HepG2 (cell line): ENCODE measurements around the gene CKMT1A. TPM values are rescaled to one million over a fixed set of nuclear protein-coding genes. Genes with fewer than 3 reads are reported as not detected.

Experiments used
- ARHGAP35 ChIP-seq: sonication (generic); formaldehyde crosslinking; IDR thresholded peaks from 2 replicates; pipeline ENCODE4 v1.9.0; 2022; ENCODE audit warnings: mild to moderate bottlenecking, inconsistent platforms, moderate library complexity, missing genetic modification reagents, borderline replicate concordance
- ARID5B ChIP-seq: IDR thresholded peaks from 2 replicates; pipeline ENCODE4 v1.4.0; 2020; ENCODE audit warnings: mild to moderate bottlenecking, missing genetic modification reagents
- ATF7-NPFF ChIP-seq: sonication (generic); formaldehyde crosslinking; IDR thresholded peaks from 2 replicates; pipeline ENCODE4 v1.8.1; 2023; ENCODE audit warnings: mild to moderate bottlenecking, low read depth, missing genetic modification reagents, moderate library complexity
- BATF2 ChIP-seq: sonication (generic); formaldehyde crosslinking; IDR thresholded peaks from 2 replicates; pipeline ENCODE4 v1.8.0; 2022; ENCODE audit warnings: mild to moderate bottlenecking, missing genetic modification reagents, moderate library complexity
- BRD4 ChIP-seq: sonication (generic); formaldehyde crosslinking; IDR thresholded peaks from 2 replicates; pipeline ENCODE4 v1.4.0; 2020; ENCODE audit warnings: missing genetic modification reagents
- CBFB ChIP-seq: sonication (generic); formaldehyde crosslinking; IDR thresholded peaks from 2 replicates; pipeline ENCODE4 v1.4.0; 2020; ENCODE audit warnings: missing genetic modification reagents
- IKZF5 ChIP-seq: IDR thresholded peaks from 2 replicates; pipeline ENCODE4 v1.6.1; 2018; ENCODE audit warnings: missing genetic modification reagents, mild to moderate bottlenecking, missing compliant biosample characterization
- KMT2B ChIP-seq: IDR thresholded peaks from 2 replicates; pipeline ENCODE4 v1.6.1; 2016; ENCODE audit warnings: missing genetic modification reagents, missing compliant biosample characterization
- NKX3-1 ChIP-seq: sonication (generic); formaldehyde crosslinking; IDR thresholded peaks from 2 replicates; pipeline ENCODE4 v1.5.0; 2020; ENCODE audit warnings: missing genetic modification reagents
- PRDM10 ChIP-seq: sonication (generic); formaldehyde crosslinking; IDR thresholded peaks from 2 replicates; pipeline ENCODE4 v1.4.0; 2020; ENCODE audit warnings: low read depth, missing genetic modification reagents
- RARA ChIP-seq: IDR thresholded peaks from 2 replicates; pipeline ENCODE4 v1.6.1; 2016; ENCODE audit warnings: missing genetic modification reagents, missing compliant biosample characterization
- RBFOX2 ChIP-seq: fragments of 200-400 bp; formaldehyde crosslinking; IDR thresholded peaks from 2 replicates; pipeline ENCODE4 v1.6.1; 2017; ENCODE audit warnings: low read depth, mild to moderate bottlenecking, low read length
- ZBTB44 ChIP-seq: sonication (generic); formaldehyde crosslinking; IDR thresholded peaks from 2 replicates; pipeline ENCODE4 v1.4.0; 2020; ENCODE audit warnings: missing genetic modification reagents
- ZNF354B ChIP-seq: sonication (generic); formaldehyde crosslinking; IDR thresholded peaks from 2 replicates; pipeline ENCODE4 v1.8.0; 2022; ENCODE audit warnings: mild to moderate bottlenecking, missing genetic modification reagents
- ZNF883 ChIP-seq: sonication (generic); formaldehyde crosslinking; IDR thresholded peaks from 2 replicates; pipeline ENCODE4 v1.5.1; 2020; ENCODE audit warnings: mild to moderate bottlenecking, missing genetic modification reagents; ENCODE audit errors: not compliant biosample characterization
- ZSCAN21 ChIP-seq: sonication (generic); formaldehyde crosslinking; IDR thresholded peaks from 2 replicates; pipeline ENCODE4 v1.8.0; 2022; ENCODE audit warnings: mild to moderate bottlenecking, missing genetic modification reagents, moderate library complexity, borderline replicate concordance
- polyA plus RNA-seq, 8 experiments: library from polyadenylated mRNA; depleted of rRNA in 3 of 8; stranded (reverse) in 7 of 8; unstranded in 1 of 8; fragments of >200 nt; fragmentation: Illumina TruSeq in 4 of 8; extraction: Trizol in 4 of 8; gene quantifications; 2 replicates each; pipeline versions ENCODE4 v1.2.1 to v1.2.3, GENCODE V29; 2011 to 2016; ENCODE audit warnings: low read depth in 4 of 8, missing spikeins in 1 of 8, mixed read lengths in 1 of 8; ENCODE audit not compliant: insufficient read depth in 1 of 8
- total RNA-seq, 5 experiments: library from RNA; depleted of rRNA; stranded (reverse); fragments of >200 nt; fragmentation: Illumina TruSeq; extraction: Trizol; gene quantifications; 2 replicates each; pipeline ENCODE4 v1.2.3, GENCODE V29; 2016; ENCODE audit warnings: low read depth in 1 of 5

Gene CKMT1A
- total and polyA plus RNA-seq, 2 of the 13 experiments (the other 11 are each of a cell fraction or from before 2014, with no cell fraction given) = 0.13 to 0.46 TPM

GRCh38 chr15:43746245-43746902, 52.7 kb downstream of the CKMT1A start, which contains the start of gene PDIA3 (continued):
- peak; percentile 47; the same call in 1 of the 2 replicates for TF ChIP-seq ARID5B (CRISPR knock-in tag)
- TF ChIP-seq ZNF883 (CRISPR knock-in tag) = peak; percentile 89
- peak; percentile 63 for TF ChIP-seq KMT2B
- TF ChIP-seq RARA (CRISPR knock-in tag) = 0 out of 2 replicates have a peak, but pooled peaks have one; percentile 24
- TF ChIP-seq NKX3-1 (CRISPR knock-in tag) = peak; percentile 20
- TF ChIP-seq RBFOX2 = peak; percentile 96
- TF ChIP-seq ATF7-NPFF (CRISPR knock-in tag) = peak; percentile 95
- TF ChIP-seq BRD4 (CRISPR knock-in tag) = peak; percentile 69; the same call in 1 of the 2 replicates
- TF ChIP-seq ARHGAP35 (CRISPR knock-in tag) = 0 out of 2 replicates have a peak, but pooled peaks have one; percentile 46
- TF ChIP-seq ZBTB44 (CRISPR knock-in tag) = 0 out of 2 replicates have a peak, but pooled peaks have one; percentile 14
- TF ChIP-seq CBFB (CRISPR knock-in tag) = peak; percentile 72
- TF ChIP-seq ZSCAN21 (CRISPR knock-in tag) = peak; percentile 93; the same call in 1 of the 2 replicates
- TF ChIP-seq IKZF5 (CRISPR knock-in tag) = peak; percentile 46; the same call in 1 of the 2 replicates
- TF ChIP-seq BATF2 (CRISPR knock-in tag) = peak; percentile 64; the same call in 1 of the 2 replicates
- TF ChIP-seq ZNF354B (CRISPR knock-in tag) = 0 out of 2 replicates have a peak, but pooled peaks have one; percentile 20
- TF ChIP-seq PRDM10 (CRISPR knock-in tag) = peak; percentile 82
